ENCODE data around the gene HIPK2.

The HIPK2 gene

GRCh38 chr7:139782932-139783331, 5.1 kb upstream of the HIPK2 start:
- no peak for FAIRE-seq

- FAIRE-seq = no peak
These were observed 486 bp downstream of the HIPK2 start for GRCh38 chr7:139777133-139777891.

GRCh38 chr7:139776486-139777132, 1.2 kb downstream of the HIPK2 start:
- FAIRE-seq = no peak

GRCh38 chr7:139775829-139776266, 1.9 kb downstream of the HIPK2 start:
- FAIRE-seq = no peak

- FAIRE-seq = no peak
These were observed 3.4 kb downstream of the HIPK2 start for GRCh38 chr7:139774376-139774775.

GRCh38 chr7:139773371-139773770, 4.4 kb downstream of the HIPK2 start:
- FAIRE-seq = no peak

GRCh38 chr7:139772873-139773272, 4.9 kb downstream of the HIPK2 start:
- FAIRE-seq = no peak

- no peak for FAIRE-seq
These were observed 5.7 kb downstream of the HIPK2 start for GRCh38 chr7:139772115-139772514.

- no peak for FAIRE-seq
These were observed 6.5 kb downstream of the HIPK2 start for GRCh38 chr7:139771001-139771956.

GRCh38 chr7:139769761-139770160, 8.0 kb downstream of the HIPK2 start:
- no peak for FAIRE-seq

- FAIRE-seq = no peak
These were observed 8.7 kb downstream of the HIPK2 start for GRCh38 chr7:139769066-139769465.

GRCh38 chr7:139768249-139768824, 9.5 kb downstream of the HIPK2 start:
- FAIRE-seq = no peak

- no peak for FAIRE-seq
These were observed 10.2 kb downstream of the HIPK2 start for GRCh38 chr7:139767561-139767982.

- FAIRE-seq = no peak
These were observed 12.7 kb downstream of the HIPK2 start for GRCh38 chr7:139765143-139765542.

- FAIRE-seq = no peak
These were observed 14.5 kb downstream of the HIPK2 start for GRCh38 chr7:139763330-139763729.

- FAIRE-seq = no peak
These were observed 14.9 kb downstream of the HIPK2 start for GRCh38 chr7:139762886-139763285.

- no peak for FAIRE-seq
These were observed 19.4 kb downstream of the HIPK2 start for GRCh38 chr7:139758388-139758787.

GRCh38 chr7:139757968-139758367, 19.8 kb downstream of the HIPK2 start:
- FAIRE-seq = no peak

- FAIRE-seq = no peak
These were observed 24.1 kb downstream of the HIPK2 start for GRCh38 chr7:139753693-139754111.

- FAIRE-seq = no peak
These were observed 24.6 kb downstream of the HIPK2 start for GRCh38 chr7:139753081-139753692.

GRCh38 chr7:139752604-139753003, 25.2 kb downstream of the HIPK2 start:
- FAIRE-seq = no peak

- no peak for FAIRE-seq
These were observed 25.6 kb downstream of the HIPK2 start for GRCh38 chr7:139752148-139752547.

All from TTC549 (cell line).